DMS 273 (cell line): ENCODE results near the gene TSNAXIP1.
A peak's percentile ranks its signal among the peaks of the same experiment; 100 is the strongest.

Source experiments
- DNase-seq: peaks from one replicate; lab custom pipeline; 2025; ENCODE audit not compliant: unreplicated experiment; lab: John Stamatoyannopoulos, UW

The TSNAXIP1 gene

GRCh38 chr16:67782567-67783352 is 23.9 kb upstream of the TSNAXIP1 start:
- no peak for DNase-seq

DNA sequence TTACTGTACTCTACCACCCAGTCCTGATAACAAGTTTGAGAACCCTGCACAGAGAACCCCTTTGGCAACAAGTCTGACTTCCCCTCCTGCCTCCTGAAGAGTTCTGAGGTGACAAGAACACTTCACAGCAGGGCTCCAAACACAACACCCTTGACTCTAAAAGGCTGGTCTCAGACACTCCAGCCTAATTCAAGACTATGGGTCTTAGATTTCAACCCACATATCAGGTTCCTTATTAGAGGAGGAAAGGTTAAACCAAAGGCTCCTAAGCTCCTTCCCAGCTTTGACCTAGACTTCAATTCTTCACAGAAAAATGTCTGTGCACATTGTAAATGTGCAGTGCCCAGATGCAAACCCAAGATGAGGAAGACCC is 23.4 kb upstream of the TSNAXIP1 start:
- DNase-seq: no peak

- no peak for DNase-seq
These were observed 20.2 kb upstream of the TSNAXIP1 start for GRCh38 chr16:67786491-67786890.

GRCh38 chr16:67790071-67790470 is 16.6 kb upstream of the TSNAXIP1 start:
- DNase-seq: no peak

GRCh38 chr16:67796099-67796718 is 10.5 kb upstream of the TSNAXIP1 start:
- DNase-seq: no peak

- no peak for DNase-seq
These were observed 6.3 kb upstream of the TSNAXIP1 start for GRCh38 chr16:67800338-67800926.

GRCh38 chr16:67801241-67801640 is 5.4 kb upstream of the TSNAXIP1 start:
- DNase-seq: no peak

GRCh38 chr16:67801883-67802282 is 4.8 kb upstream of the TSNAXIP1 start:
- no peak for DNase-seq

GRCh38 chr16:67803894-67804293 is 2.8 kb upstream of the TSNAXIP1 start:
- no peak for DNase-seq

DNA sequence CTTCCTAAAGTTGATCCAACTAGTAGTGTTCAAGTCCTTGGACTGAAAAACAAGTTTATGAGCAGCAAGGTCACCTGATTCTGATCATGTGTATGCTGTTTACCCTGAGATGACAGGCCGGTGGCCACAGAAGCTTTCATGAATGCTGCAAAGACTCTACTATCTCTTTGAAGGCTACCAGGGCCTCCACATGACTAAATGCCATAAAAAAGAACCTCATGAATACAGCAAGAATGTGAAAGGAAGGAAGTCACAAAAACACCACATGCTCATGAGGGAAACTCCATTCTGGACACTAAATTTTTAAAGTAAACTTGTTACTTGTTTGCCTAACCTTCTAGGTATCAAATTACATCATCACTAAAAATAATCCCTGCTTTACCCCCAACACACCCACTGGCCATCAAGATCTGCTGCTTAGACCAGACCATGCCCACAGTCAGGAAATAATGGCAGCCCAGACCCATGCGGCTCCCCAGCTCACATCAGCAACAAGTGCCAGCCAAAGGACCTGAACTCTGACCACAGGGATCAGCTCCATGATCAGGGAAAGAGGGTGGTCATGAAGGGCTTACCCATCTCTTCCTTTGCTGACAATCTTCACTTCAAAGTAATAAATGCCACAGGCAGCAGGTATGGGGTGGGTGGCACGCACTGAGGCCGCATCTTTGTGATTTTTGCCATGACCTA is 1.7 kb upstream of the TSNAXIP1 start:
- DNase-seq: no peak

DNA sequence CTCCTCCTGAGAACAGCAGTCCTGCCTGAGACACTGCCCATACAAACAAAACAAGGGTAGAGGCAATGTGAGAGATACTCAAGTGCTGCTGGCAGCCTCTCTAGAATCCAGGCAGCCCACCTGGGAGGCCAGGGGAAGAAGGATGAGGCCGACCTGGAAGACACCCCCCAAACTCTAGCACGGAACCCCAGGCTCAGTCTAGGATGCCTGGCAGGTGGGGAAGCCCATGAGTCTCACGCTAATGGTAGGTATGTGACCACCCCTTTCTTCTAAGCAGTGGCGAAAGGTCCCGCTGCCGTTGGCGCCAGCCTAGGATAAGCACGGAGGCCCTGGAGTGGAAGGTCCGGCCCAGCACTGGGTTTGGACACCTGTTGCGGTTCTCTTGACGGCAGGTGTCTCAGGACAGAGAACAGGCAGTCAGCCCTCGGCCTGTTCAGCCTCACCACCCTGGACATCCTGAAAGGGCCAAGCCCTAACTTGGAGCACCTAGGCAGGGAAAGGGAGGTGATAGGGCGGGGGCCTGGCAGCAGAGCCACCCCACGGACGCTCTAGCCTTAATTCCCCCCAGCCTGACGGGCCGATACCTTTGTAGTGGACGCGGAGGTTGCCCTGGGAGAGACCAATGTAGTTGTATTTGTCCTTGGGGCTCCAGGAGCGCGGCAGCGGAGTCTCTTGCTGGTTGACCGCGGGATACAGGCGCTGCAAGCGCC is 816 bp upstream of the TSNAXIP1 start:
- peak; percentile 55 for DNase-seq

DNA sequence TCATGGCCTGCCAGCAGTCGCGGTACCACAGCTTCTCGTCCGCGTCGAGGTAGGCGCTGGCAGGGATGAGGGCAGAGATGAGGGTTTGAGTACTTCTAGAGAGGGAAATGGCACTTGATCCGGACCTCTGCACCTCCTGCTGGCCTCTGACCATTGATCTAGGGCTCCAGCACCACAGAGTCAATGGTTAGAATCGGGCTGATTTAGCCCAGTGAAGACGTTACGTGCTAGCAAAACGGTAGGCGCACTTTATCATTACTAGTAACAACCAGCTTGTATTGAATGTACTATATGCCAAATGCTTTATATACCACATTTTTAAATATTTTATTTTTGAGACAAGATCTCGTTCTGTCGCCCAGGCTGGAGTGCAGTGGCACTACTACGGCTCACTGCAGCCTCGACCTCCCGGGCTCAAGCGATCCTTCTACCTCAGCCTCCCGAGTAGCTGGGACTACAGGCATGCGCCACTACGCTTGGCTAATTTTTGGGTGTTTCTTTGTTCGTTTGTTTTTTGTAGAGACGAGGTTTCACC is 526 bp downstream of the TSNAXIP1 start:
- DNase-seq: no peak

GRCh38 chr16:67811899-67812298 is 5.2 kb downstream of the TSNAXIP1 start:
- DNase-seq: no peak

- DNase-seq: no peak
These were observed 7.9 kb downstream of the TSNAXIP1 start for GRCh38 chr16:67814567-67814966.

DNA sequence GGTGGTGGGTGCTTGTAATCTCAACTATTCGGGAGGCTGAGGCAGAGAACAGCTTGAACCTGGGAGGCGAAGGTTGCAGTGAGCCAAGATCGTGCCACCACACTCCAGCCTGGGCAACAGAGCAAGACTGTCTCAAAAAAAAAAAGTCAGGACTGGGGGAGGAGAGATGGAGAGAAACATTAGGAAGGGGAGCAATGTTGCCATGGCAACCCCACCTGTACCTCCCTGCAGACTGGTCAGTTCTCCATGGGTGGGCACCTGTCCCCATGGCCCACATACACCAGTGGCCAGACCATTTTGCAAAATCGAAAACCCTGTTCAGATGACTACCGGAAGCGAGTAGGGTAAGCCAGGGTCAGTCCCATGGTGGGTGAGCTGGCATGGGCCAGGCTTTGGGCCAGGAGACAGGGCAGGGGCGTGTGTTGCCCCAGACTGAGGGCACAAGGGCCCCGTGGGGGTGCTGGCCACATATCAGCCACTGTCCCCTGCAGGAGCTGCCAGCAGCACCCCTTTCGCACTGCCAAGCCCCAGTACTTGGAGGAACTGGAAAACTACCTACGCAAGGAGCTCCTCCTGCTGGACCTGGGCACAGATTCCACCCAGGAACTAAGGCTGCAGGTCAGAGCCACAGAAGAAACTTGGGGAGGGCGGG is 14.0 kb downstream of the TSNAXIP1 start:
- DNase-seq: no peak

- no peak for DNase-seq
These were observed 15.8 kb downstream of the TSNAXIP1 start for GRCh38 chr16:67822511-67822910.

- no peak for DNase-seq
These were observed 18.4 kb downstream of the TSNAXIP1 start for GRCh38 chr16:67825119-67825518.

- DNase-seq: no peak
These were observed 19.2 kb downstream of the TSNAXIP1 start for GRCh38 chr16:67825906-67826305.

DNA sequence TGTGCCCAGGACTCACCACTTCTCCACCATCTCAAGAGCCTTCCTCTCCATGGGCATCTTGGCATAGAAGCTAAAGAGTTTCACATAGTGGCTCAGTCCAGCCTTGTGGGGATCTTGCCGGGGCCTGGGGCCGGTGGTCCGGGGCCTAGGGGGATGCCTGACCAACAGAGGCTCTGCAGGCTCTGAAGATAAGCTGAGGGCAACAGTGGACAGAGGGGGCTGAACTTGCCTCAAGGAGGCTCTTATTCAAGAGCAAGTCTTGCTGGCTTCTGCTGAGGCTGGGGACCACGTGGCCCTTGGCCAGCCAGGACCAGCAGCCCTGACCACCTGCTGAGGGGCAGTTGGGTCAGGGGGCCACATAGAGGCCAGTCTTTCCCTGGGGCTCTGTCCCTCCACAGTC is 22.0 kb downstream of the TSNAXIP1 start:
- no peak for DNase-seq

- DNase-seq: peak; percentile 51
These were observed 26.3 kb downstream of the TSNAXIP1 start for GRCh38 chr16:67833030-67833414.
